ENCODE measurements around the gene SEC61B. TPM values are rescaled to one million over a fixed set of nuclear protein-coding genes. Genes with fewer than 3 reads are reported as not detected.
"Not testable (repeated sequence)": the region's sequence is repeated elsewhere in the genome, so short reads cannot be mapped to it uniquely, and the experiment has no call there.

Gene SEC61B
- total RNA-seq, 4 donors from 2014 or later = 47.7 to 73.6 (median 58.0) TPM

- no peaks in the 10 kb centered on the region for H3K4me1 ChIP-seq
- no peak overlapping the region for H3K4me3 ChIP-seq
- H3K27ac ChIP-seq = no peak overlapping the region
- H3K36me3 ChIP-seq = no peaks in the 10 kb centered on the region
- DNase-seq = no peak
- H3K9me3 ChIP-seq = no peaks in the 10 kb centered on the region
- no peak for TF ChIP-seq POLR2A (IDR thresholded peaks at IDR 0.05)
- TF ChIP-seq CTCF (IDR thresholded peaks at IDR 0.05) = no peak
- H3K27me3 ChIP-seq = no peaks in the 10 kb centered on the region
Observed at GRCh38 chr9:99193466-99193821, 28.6 kb upstream of the SEC61B start.

GRCh38 chr9:99196484-99196883 is 25.6 kb upstream of the SEC61B start:
- H3K9me3 ChIP-seq, H3K27ac ChIP-seq, H3K4me1 ChIP-seq, H3K4me3 ChIP-seq, DNase-seq, H3K27me3 ChIP-seq, H3K36me3 ChIP-seq: not testable (repeated sequence)

GRCh38 chr9:99197124-99197630 is 24.9 kb upstream of the SEC61B start:
- Histone ChIP-seq H3K27ac (no peak overlapping the region), H3K4me3 (no peak overlapping the region), H3K4me1 (no peaks in the 10 kb centered on the region), H3K9me3 (no peaks in the 10 kb centered on the region), H3K27me3 (no peaks in the 10 kb centered on the region), H3K36me3 (no peaks in the 10 kb centered on the region)
- no peak for DNase-seq
- TF ChIP-seq CTCF (IDR thresholded peaks at IDR 0.05) (no peak), POLR2A (IDR thresholded peaks at IDR 0.05) (no peak)

- no peaks in the 10 kb centered on the region for H3K27me3 ChIP-seq
- H3K9me3 ChIP-seq = no peaks in the 10 kb centered on the region
- no peak for DNase-seq
- H3K4me3 ChIP-seq = no peak overlapping the region
- H3K4me1 ChIP-seq = no peaks in the 10 kb centered on the region
- H3K36me3 ChIP-seq = no peaks in the 10 kb centered on the region
- H3K27ac ChIP-seq = no peak overlapping the region
- no peak for TF ChIP-seq CTCF (IDR thresholded peaks at IDR 0.05)
Observed at GRCh38 chr9:99197987-99198386, 24.1 kb upstream of the SEC61B start.

GRCh38 chr9:99199938-99200539 is 22.0 kb upstream of the SEC61B start:
- H3K4me3 ChIP-seq = no peak overlapping the region
- no peaks in the 10 kb centered on the region for H3K4me1 ChIP-seq
- TF ChIP-seq CTCF (IDR thresholded peaks at IDR 0.05) (no peak), POLR2A (IDR thresholded peaks at IDR 0.05) (no peak)

GRCh38 chr9:99201603-99202002 is 20.5 kb upstream of the SEC61B start:
- H3K36me3 ChIP-seq = no peaks in the 10 kb centered on the region
- no peaks in the 10 kb centered on the region for H3K27me3 ChIP-seq
- H3K27ac ChIP-seq = no peak overlapping the region
- H3K4me3 ChIP-seq = no peak overlapping the region
- DNase-seq = no peak
- TF ChIP-seq CTCF (IDR thresholded peaks at IDR 0.05) = no peak
- TF ChIP-seq POLR2A (IDR thresholded peaks at IDR 0.05) = no peak
- no peaks in the 10 kb centered on the region for H3K4me1 ChIP-seq
- no peaks in the 10 kb centered on the region for H3K9me3 ChIP-seq

More at GRCh38 chr9:99199938-99200539, 22.0 kb upstream of the SEC61B start:
- Histone ChIP-seq H3K9me3 (no peaks in the 10 kb centered on the region), H3K36me3 (no peaks in the 10 kb centered on the region), H3K27ac (no peak overlapping the region), H3K27me3 (no peaks in the 10 kb centered on the region)
- DNase-seq = no peak
